ENCODE results near the gene RAPH1.
A peak's percentile ranks its signal among the peaks of the same experiment; 100 is the strongest.
"Not testable (repeated sequence)": the region's sequence is repeated elsewhere in the genome, so short reads cannot be mapped to it uniquely, and the experiment has no call there.

The RAPH1 gene

DNA sequence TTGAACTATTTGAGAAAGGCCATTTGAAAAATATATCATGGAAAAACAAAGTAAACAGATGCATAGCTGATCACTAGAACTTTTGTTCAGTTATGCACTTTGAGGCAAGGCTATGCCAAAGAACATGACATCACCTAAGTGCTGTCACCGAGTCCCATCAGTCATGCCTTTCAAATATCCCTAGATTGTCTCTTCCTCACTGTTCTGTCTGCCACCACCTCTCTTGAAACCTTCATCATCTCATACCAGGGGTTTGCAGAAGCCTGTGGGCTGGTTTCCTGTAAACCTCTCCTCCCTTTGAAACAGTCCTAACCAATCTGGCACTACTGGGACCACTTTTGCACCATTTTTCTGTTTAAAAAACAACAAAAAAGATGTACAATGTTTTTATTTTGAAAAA lies 12.3 kb upstream of the RAPH1 start:
- DNase-seq = no peak

DNA sequence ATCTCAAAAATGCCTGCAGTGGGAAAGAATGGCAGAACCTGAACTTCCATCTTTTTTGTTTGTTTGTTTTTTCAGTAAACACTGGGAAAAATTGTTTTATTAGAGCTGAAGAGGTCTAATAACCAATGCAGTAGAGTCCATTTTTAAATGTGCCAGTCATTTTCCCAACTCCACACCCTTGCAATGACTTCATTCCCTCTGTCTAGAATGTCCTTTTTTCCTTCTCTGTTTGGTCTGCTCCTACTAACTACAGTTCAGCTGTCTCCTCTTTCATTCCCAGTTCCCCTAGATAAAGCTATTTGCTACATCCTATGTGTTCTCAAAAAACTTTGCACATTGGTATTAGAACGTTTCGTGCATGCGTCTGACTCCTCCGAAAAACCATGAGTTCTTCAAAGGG lies 9.3 kb upstream of the RAPH1 start:
- DNase-seq = no peak

DNA sequence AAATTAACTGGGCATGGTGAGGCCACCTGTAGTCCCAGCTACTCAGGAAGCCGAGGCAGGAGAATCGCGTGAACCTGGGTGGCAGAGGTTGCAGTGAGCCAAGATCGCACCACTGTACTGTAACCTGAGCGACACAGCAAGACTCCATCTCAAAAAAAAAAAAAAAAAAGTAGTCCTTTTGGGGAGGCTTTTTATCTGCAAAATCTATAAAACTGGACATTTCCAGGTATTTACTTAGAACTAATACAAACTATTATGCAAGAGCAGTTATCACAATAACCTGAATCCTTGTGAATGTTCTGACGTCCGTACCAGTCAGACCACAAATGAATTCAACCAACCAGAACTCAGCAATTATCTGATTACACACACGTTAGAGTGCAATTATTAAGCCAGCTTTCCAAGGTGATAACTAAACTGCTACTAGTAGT lies 8.8 kb upstream of the RAPH1 start:
- no peak for DNase-seq

- not testable (repeated sequence) for DNase-seq
Measured at GRCh38 chr2:203540598-203540997, 5.5 kb upstream of the RAPH1 start.

DNA sequence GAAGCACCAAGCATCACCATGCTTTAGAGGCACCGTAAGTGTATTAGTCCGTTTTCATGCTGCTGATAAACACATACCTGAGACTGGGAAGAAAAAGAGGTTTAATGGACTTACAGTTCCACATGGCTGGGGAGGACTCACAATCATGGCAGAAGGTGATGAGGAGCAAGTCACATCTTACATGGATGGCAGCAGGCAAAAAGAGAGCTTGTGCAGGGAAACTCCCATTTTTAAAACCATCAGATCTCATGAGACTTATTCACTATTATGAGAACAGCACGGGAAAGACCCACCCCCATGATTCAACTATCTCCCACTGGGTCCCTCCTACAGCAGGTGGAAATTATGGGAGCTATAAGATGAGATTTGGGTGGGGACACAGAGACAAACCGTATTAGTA lies 3.1 kb upstream of the RAPH1 start:
- not testable (repeated sequence) for DNase-seq

DNA sequence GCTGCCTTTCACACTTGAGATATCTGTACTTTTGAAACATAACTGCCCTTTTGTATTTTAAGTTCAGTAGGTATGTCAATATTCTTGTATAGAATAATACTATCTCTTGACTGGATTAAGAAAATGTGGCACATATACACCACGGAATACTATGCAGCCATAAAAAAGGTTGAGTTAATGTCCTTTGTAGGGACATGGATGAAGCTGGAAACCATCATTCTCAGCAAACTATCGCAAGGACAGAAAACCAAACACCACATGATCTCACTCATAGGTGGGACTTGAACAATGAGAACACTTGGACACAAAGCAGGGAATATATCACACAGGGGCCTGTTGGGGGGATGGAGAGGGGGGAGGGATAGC lies 1.5 kb upstream of the RAPH1 start:
- not testable (repeated sequence) for DNase-seq

DNA sequence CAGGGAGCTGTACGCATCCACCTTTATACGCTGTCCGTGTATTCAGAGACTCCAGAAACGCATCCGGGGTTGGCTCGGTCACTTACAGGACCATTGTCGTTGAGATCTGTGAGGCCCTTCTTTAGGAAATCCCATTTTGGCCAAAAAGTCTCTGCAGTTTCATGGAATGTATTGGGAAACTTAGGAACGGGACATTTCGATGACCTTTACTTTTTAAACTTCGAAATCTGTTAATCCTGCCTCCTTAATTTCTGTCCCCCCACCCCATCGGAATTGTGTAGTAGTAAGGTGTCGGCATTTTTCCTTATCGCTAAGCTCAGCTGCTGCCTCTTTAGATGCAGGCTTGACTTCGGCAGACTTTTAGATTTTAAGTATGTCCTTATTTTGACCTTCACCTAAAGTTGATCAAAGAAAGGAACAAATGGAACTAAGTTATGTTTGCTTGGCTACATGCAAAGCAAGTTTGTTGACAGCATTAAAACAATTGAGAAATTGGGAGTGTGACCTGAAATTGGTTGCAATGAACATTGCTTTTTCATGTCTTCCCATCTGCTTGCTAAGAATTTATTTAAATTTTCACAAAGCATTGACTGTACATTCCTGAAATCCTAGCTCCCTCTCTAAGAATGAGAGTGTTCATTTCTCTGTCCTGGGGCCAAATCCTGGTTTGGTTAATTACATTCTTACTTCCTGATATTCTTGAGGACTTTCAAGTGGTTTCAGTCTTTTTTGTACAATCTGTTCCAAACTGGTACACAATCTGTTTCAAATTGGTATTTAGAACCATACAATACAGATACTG lies 884 bp upstream of the RAPH1 start:
- DNase-seq = no peak

DNA sequence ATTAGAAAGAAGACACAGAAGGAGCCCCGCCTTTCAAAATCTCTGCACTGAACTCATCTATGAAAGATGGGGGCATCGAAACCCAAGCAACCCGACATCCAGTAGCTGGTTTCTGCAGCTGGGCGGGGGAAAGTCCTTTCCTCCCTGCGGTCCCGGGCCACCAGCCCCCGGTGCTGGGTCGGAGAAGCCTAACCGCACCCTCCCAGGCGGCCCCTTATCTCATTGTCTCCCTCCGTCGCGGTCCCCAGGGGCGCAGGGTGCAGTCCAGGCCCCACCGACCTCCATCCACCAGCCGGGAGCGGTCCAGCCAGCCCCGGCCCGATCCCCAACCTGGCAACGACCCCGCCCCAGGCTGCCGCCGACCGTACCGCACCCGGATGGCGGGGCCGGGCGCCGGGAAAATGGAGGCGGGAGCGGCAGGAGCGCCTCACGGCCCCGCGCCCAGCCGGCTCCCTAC lies 452 bp downstream of the RAPH1 start:
- DNase-seq = peak; percentile 1

GRCh38 chr2:203533676-203534591 lies 1.2 kb downstream of the RAPH1 start:
- no peak for DNase-seq

DNA sequence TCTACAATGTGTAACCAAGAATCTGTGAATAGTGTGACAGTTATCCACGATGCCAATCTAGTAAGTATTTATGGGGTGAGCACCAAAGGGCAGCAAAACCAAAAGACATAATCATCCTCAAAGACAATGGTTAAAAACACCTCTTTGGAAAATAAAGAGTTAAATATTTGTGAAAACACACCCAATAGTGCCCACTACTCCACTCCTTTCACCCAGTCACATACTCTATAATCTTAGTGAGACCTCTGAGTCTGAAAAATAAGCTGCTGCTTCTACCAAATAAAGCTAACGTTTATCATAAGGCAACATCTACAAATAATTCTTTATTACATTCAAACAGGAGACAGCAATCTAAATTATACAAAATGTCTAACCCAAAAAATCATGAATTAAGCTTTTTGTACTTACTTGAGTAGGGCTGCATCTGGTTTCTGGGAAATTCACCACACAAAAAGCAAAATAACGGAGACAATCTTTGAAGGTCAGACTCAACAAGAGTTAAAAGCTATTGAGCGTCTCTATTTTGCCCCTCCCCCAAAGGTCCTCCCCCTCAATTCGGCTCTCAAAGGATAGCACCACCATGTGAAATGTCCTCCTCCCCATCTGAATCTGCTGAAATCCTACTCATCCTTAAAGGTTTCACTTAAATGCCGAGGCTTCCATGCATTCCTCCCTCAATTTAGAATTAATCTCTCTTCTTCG lies 2.0 kb downstream of the RAPH1 start:
- DNase-seq = no peak

GRCh38 chr2:203527719-203528118 lies 7.4 kb downstream of the RAPH1 start:
- DNase-seq = no peak

- not testable (repeated sequence) for DNase-seq
Measured at GRCh38 chr2:203513268-203513667, 21.8 kb downstream of the RAPH1 start.

DNA sequence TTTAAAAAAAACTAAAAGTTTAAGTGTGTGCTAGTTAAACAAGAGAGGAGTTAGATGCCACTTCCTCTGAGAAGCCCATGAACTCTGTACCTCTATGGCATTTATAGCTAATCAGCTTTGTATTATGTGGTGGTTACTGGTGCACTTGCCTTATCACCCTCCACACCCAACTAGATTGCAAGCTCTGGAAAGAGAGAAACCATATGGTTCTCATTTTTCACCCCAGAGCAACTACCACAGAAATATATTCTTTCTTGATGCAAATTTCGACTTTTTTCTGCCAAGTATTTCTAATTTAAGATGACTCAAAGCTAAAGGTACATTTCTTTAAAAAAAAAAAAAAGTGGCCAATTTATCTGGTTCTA lies 24.2 kb downstream of the RAPH1 start:
- DNase-seq = no peak

GRCh38 chr2:203510256-203510940 lies 24.7 kb downstream of the RAPH1 start:
- DNase-seq = no peak

DNA sequence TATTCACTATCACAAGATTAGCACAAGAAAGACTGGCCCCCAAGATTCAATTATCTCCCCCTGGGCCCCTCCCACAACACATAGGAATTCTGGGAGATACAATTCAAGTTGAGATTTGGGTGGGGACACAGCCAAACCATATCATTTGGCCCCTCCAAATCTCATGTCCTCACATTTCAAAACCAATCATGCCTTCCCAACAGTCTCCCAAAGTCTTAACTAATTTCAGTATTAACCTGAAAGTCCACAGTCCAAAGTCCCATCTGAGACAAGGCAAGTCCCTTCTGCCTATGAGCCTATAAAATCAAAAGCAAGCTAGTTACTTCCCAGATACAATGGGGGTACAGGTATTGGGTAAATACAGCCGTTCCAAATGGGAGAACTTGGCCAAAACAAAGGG lies 31.6 kb downstream of the RAPH1 start:
- not testable (repeated sequence) for DNase-seq

GRCh38 chr2:203501873-203502272 lies 33.2 kb downstream of the RAPH1 start:
- DNase-seq = no peak

- DNase-seq = no peak
Measured at GRCh38 chr2:203500951-203501350, 34.1 kb downstream of the RAPH1 start.

- DNase-seq = no peak
Measured at GRCh38 chr2:203500297-203500696, 34.8 kb downstream of the RAPH1 start.

GRCh38 chr2:203498161-203498560 lies 36.9 kb downstream of the RAPH1 start:
- no peak for DNase-seq

- DNase-seq = no peak
Measured at GRCh38 chr2:203492965-203493364, 42.1 kb downstream of the RAPH1 start.

- no peak for DNase-seq
Measured at GRCh38 chr2:203490391-203490790, 44.7 kb downstream of the RAPH1 start.

- DNase-seq = no peak
Measured at GRCh38 chr2:203489531-203489930, 45.6 kb downstream of the RAPH1 start.
